Measurements from ENCODE around the gene NUP58.
"Not testable (repeated sequence)": the region's sequence is repeated elsewhere in the genome, so short reads cannot be mapped to it uniquely, and the experiment has no call there.

The NUP58 gene

GRCh38 chr13:25306671-25307464 lies 5.4 kb downstream of the NUP58 start:
- no peak for DNase-seq

- no peak for DNase-seq
Measured at GRCh38 chr13:25310891-25311290, 9.5 kb downstream of the NUP58 start.

- not testable (repeated sequence) for DNase-seq
Measured at GRCh38 chr13:25318946-25319345, 17.5 kb downstream of the NUP58 start.

- no peak for DNase-seq
Measured at GRCh38 chr13:25319771-25320170, 18.3 kb downstream of the NUP58 start.

GRCh38 chr13:25324100-25324499 lies 22.7 kb downstream of the NUP58 start:
- no peak for DNase-seq

GRCh38 chr13:25329706-25330105 lies 28.3 kb downstream of the NUP58 start:
- no peak for DNase-seq

GRCh38 chr13:25330541-25330940 lies 29.1 kb downstream of the NUP58 start:
- no peak for DNase-seq

GRCh38 chr13:25335856-25336255 lies 34.4 kb downstream of the NUP58 start:
- no peak for DNase-seq

GRCh38 chr13:25345576-25345975 lies 44.2 kb downstream of the NUP58 start:
- no peak for DNase-seq

- DNase-seq: no peak
Measured at GRCh38 chr13:25347151-25347550, 45.7 kb downstream of the NUP58 start.

GRCh38 chr13:25351404-25351803 lies 50.0 kb downstream of the NUP58 start:
- DNase-seq: no peak

GRCh38 chr13:25352230-25352629 lies 50.8 kb downstream of the NUP58 start:
- no peak for DNase-seq

GRCh38 chr13:25352806-25353205 lies 51.4 kb downstream of the NUP58 start:
- DNase-seq: no peak

- no peak for DNase-seq
Measured at GRCh38 chr13:25353344-25353743, 51.9 kb downstream of the NUP58 start.

GRCh38 chr13:25354377-25354776 lies 53.0 kb downstream of the NUP58 start:
- no peak for DNase-seq

- not testable (repeated sequence) for DNase-seq
Measured at GRCh38 chr13:25360443-25360842, 59.0 kb downstream of the NUP58 start.

- DNase-seq: no peak
Measured at GRCh38 chr13:25365720-25366235, 64.4 kb downstream of the NUP58 start.

- DNase-seq: no peak
Measured at GRCh38 chr13:25371158-25371874, 69.9 kb downstream of the NUP58 start.

GRCh38 chr13:25371875-25372283 lies 70.5 kb downstream of the NUP58 start, which contains the start of gene ATP8A2:
ATP8A2 (plus strand) TSS chr13:25371974; CDS start chr13:25372213, 239 bp downstream.
- no peak for DNase-seq

GRCh38 chr13:25372284-25373081 lies 71.1 kb downstream of the NUP58 start:
- DNase-seq: no peak

GRCh38 chr13:25375727-25376358 lies 74.4 kb downstream of the NUP58 start:
- DNase-seq: peak; percentile 33

- no peak for DNase-seq
Measured at GRCh38 chr13:25377244-25377962, 76.0 kb downstream of the NUP58 start.

Data from activated CD4-positive, alpha-beta T cell treated with anti-CD3 and anti-CD28 coated beads for 48 hours (primary cell).